Measurements from ENCODE around the gene GUCA2B.
A peak's percentile ranks its signal among the peaks of the same experiment; 100 is the strongest.

The GUCA2B gene

DNA sequence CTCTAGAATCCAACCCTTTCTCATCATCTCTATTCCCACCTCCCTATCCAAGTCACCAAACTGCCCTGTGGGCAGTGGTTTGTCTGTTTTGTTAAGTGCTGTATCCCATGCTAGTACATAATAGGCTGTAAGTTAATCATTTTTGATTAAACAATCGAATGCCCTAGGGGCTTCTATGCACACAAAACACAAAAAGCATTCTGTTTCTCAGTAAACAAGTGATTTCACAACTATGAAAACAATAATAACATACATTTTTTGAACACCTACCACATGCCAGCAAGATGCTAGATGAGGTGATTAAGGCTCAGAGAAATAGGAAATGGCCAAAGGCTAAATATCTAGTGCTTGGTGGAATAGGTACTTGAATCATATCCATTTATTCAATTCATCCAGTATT is 5.0 kb upstream of the GUCA2B start:
- Histone ChIP-seq H4K8ac (ENCODE audit: low read depth, low read length) (no peak overlapping the region), H2AK5ac (ENCODE audit: low read depth, low read length) (no peak overlapping the region), H3K4me2 (ENCODE audit: insufficient read depth, low read length, poor library complexity, severe bottlenecking) (no peak overlapping the region), H3K9ac (ENCODE audit: low read depth, low read length, poor library complexity) (no peak overlapping the region), H3K9me3 (replicated peaks in 1 of 2; ENCODE audit: control insufficient read depth in 2 of 2, insufficient read depth in 1 of 2, low read depth in 1 of 2, low read length in 2 of 2) (no peaks in the 10 kb centered on the region), H2BK5ac (ENCODE audit: low read length) (no peak overlapping the region), H2AFZ (ENCODE audit: low read length) (no peak overlapping the region), H3K4me3 (ENCODE audit: low read length in 2 of 2) (no peak overlapping the region), H3K79me1 (ENCODE audit: low read depth, low read length) (no peaks in the 10 kb centered on the region), H2BK120ac (ENCODE audit: low read depth, low read length) (no peak overlapping the region), H3K18ac (ENCODE audit: low read length) (no peak overlapping the region), H2BK15ac (ENCODE audit: low read length) (no peak overlapping the region), H3K27ac (replicated peaks; ENCODE audit: low read length) (no peak overlapping the region), H3K23ac (ENCODE audit: low read depth, low read length, poor library complexity) (no peak overlapping the region), H3K4me1 (ENCODE audit: control insufficient read depth in 2 of 2, insufficient read depth in 1 of 2, low read depth in 1 of 2, low read length in 2 of 2) (peaks cover 0 to 2% of the 10 kb centered on the region in 2 donors), H3K14ac (ENCODE audit: low read length) (no peak overlapping the region), H3K36me3 (replicated peaks in 1 of 2; ENCODE audit: control insufficient read depth in 2 of 2, insufficient read depth in 2 of 2, low read length in 2 of 2) (no peaks in the 10 kb centered on the region), H4K91ac (ENCODE audit: low read depth, low read length, poor library complexity) (no peak overlapping the region), H3K27me3 (ENCODE audit: control insufficient read depth in 3 of 3, insufficient read depth in 3 of 3, low read depth in 1 of 3, low read length in 3 of 3) (peaks cover 0 to 17% (median 0%) of the 10 kb centered on the region in 3 experiments), H3K4ac (ENCODE audit: low read length) (no peak overlapping the region), H2BK12ac (ENCODE audit: low read length) (no peak overlapping the region)
- no peak for DNase-seq (ENCODE audit: low spot score)
- no CpG with 5 or more reads among the region's 1 CpG for WGBS, 2 donors (ENCODE audit: extremely low coverage in 2 of 2, insufficient read length in 2 of 2, insufficient replicate concordance in 1 of 2)

GRCh38 chr1:42150651-42151050 is 2.6 kb upstream of the GUCA2B start:
- Histone ChIP-seq H3K4ac (ENCODE audit: low read length) (no peak overlapping the region), H4K8ac (ENCODE audit: low read depth, low read length) (no peak overlapping the region), H3K9me3 (replicated peaks in 1 of 2; ENCODE audit: control insufficient read depth in 2 of 2, insufficient read depth in 1 of 2, low read depth in 1 of 2, low read length in 2 of 2) (no peaks in the 10 kb centered on the region), H3K4me3 (ENCODE audit: low read length in 2 of 2) (peak overlapping the region in 1 of 2 donors; percentile 27), H2AFZ (ENCODE audit: low read length) (no peak overlapping the region), H3K27me3 (ENCODE audit: control insufficient read depth in 3 of 3, insufficient read depth in 3 of 3, low read depth in 1 of 3, low read length in 3 of 3) (peaks cover 0 to 15% (median 0%) of the 10 kb centered on the region in 3 experiments), H2AK5ac (ENCODE audit: low read depth, low read length) (no peak overlapping the region), H2BK15ac (ENCODE audit: low read length) (no peak overlapping the region), H3K27ac (replicated peaks; ENCODE audit: low read length) (no peak overlapping the region), H3K9ac (ENCODE audit: low read depth, low read length, poor library complexity) (no peak overlapping the region), H2BK120ac (ENCODE audit: low read depth, low read length) (no peak overlapping the region), H3K79me1 (ENCODE audit: low read depth, low read length) (no peaks in the 10 kb centered on the region), H3K4me1 (ENCODE audit: control insufficient read depth in 2 of 2, insufficient read depth in 1 of 2, low read depth in 1 of 2, low read length in 2 of 2) (no peaks in the 10 kb centered on the region), H3K4me2 (ENCODE audit: insufficient read depth, low read length, poor library complexity, severe bottlenecking) (no peak overlapping the region), H3K14ac (ENCODE audit: low read length) (no peak overlapping the region), H3K36me3 (replicated peaks in 1 of 2; ENCODE audit: control insufficient read depth in 2 of 2, insufficient read depth in 2 of 2, low read length in 2 of 2) (no peaks in the 10 kb centered on the region), H3K18ac (ENCODE audit: low read length) (no peak overlapping the region), H2BK5ac (ENCODE audit: low read length) (no peak overlapping the region), H2BK12ac (ENCODE audit: low read length) (no peak overlapping the region), H4K91ac (ENCODE audit: low read depth, low read length, poor library complexity) (no peak overlapping the region), H3K23ac (ENCODE audit: low read depth, low read length, poor library complexity) (no peak overlapping the region)
- DNase-seq (ENCODE audit: low spot score): no peak
- no CpG with 5 or more reads among the region's 5 CpGs for WGBS, 2 donors (ENCODE audit: extremely low coverage in 2 of 2, insufficient read length in 2 of 2, insufficient replicate concordance in 1 of 2)

DNA sequence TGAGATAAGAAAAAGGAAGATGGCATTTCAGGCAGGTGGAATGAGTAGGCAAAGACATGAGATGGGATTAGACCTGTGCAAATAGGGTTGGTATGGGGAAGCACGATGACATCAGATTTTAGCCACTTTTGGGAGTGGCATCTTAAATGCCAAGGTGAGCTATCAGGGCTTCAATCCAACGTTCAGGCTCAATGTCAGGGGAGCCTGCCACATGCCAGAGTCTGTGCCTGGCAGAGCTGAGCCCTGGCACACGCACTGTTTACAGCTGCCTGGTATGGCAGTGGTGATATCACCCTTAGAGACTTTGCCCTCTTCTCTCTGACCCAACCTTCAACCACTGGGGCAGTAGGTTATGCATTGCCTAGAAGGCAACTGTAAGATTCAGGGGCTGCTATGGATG is 1.1 kb upstream of the GUCA2B start:
- WGBS, 2 donors (ENCODE audit: extremely low coverage in 2 of 2, insufficient read length in 2 of 2, insufficient replicate concordance in 1 of 2): no CpG with 5 or more reads among the region's 3 CpGs
- H3K14ac ChIP-seq (ENCODE audit: low read length): no peak overlapping the region
- no peak overlapping the region for H2BK5ac ChIP-seq (ENCODE audit: low read length)

GRCh38 chr1:42153624-42154023 is 414 bp downstream of the GUCA2B start:
- Histone ChIP-seq H3K4me3 (ENCODE audit: low read length in 2 of 2) (no peak overlapping the region), H3K4ac (ENCODE audit: low read length) (no peak overlapping the region), H4K8ac (ENCODE audit: low read depth, low read length) (no peak overlapping the region), H2AFZ (ENCODE audit: low read length) (no peak overlapping the region), H3K18ac (ENCODE audit: low read length) (peak overlapping the region; percentile 65), H2BK12ac (ENCODE audit: low read length) (no peak overlapping the region), H3K79me1 (ENCODE audit: low read depth, low read length) (peaks cover 2% of the 10 kb centered on the region), H2BK120ac (ENCODE audit: low read depth, low read length) (no peak overlapping the region), H3K9ac (ENCODE audit: low read depth, low read length, poor library complexity) (no peak overlapping the region), H3K27ac (replicated peaks; ENCODE audit: low read length) (no peak overlapping the region), H3K23ac (ENCODE audit: low read depth, low read length, poor library complexity) (peak overlapping the region; percentile 17), H4K91ac (ENCODE audit: low read depth, low read length, poor library complexity) (no peak overlapping the region), H3K4me2 (ENCODE audit: insufficient read depth, low read length, poor library complexity, severe bottlenecking) (no peak overlapping the region), H2AK5ac (ENCODE audit: low read depth, low read length) (no peak overlapping the region), H3K14ac (ENCODE audit: low read length) (no peak overlapping the region), H2BK15ac (ENCODE audit: low read length) (no peak overlapping the region), H3K27me3 (ENCODE audit: control insufficient read depth in 3 of 3, insufficient read depth in 3 of 3, low read depth in 1 of 3, low read length in 3 of 3) (peaks cover 0 to 9% (median 0%) of the 10 kb centered on the region in 3 experiments), H2BK5ac (ENCODE audit: low read length) (peak overlapping the region; percentile 6), H3K9me3 (replicated peaks in 1 of 2; ENCODE audit: control insufficient read depth in 2 of 2, insufficient read depth in 1 of 2, low read depth in 1 of 2, low read length in 2 of 2) (peaks cover 0 to 2% of the 10 kb centered on the region in 2 donors), H3K36me3 (replicated peaks in 1 of 2; ENCODE audit: control insufficient read depth in 2 of 2, insufficient read depth in 2 of 2, low read length in 2 of 2) (no peaks in the 10 kb centered on the region), H3K4me1 (ENCODE audit: control insufficient read depth in 2 of 2, insufficient read depth in 1 of 2, low read depth in 1 of 2, low read length in 2 of 2) (no peaks in the 10 kb centered on the region)
- no peak for DNase-seq (ENCODE audit: low spot score)
- no CpG with 5 or more reads among the region's 6 CpGs for WGBS, 2 donors (ENCODE audit: extremely low coverage in 2 of 2, insufficient read length in 2 of 2, insufficient replicate concordance in 1 of 2)

More for the DNA sequence above, 1.1 kb upstream of the GUCA2B start:
- no peak overlapping the region for H2AK5ac ChIP-seq (ENCODE audit: low read depth, low read length)
- no peak overlapping the region for H2AFZ ChIP-seq (ENCODE audit: low read length)
- peaks cover 0 to 15% (median 0%) of the 10 kb centered on the region in 3 experiments for H3K27me3 ChIP-seq (ENCODE audit: control insufficient read depth in 3 of 3, insufficient read depth in 3 of 3, low read depth in 1 of 3, low read length in 3 of 3)
- DNase-seq (ENCODE audit: low spot score): no peak
- no peak overlapping the region for H2BK15ac ChIP-seq (ENCODE audit: low read length)
- no peaks in the 10 kb centered on the region for H3K9me3 ChIP-seq (replicated peaks in 1 of 2; ENCODE audit: control insufficient read depth in 2 of 2, insufficient read depth in 1 of 2, low read depth in 1 of 2, low read length in 2 of 2)
- H3K4me3 ChIP-seq (ENCODE audit: low read length in 2 of 2): no peak overlapping the region
- H4K8ac ChIP-seq (ENCODE audit: low read depth, low read length): no peak overlapping the region
- no peak overlapping the region for H3K4me2 ChIP-seq (ENCODE audit: insufficient read depth, low read length, poor library complexity, severe bottlenecking)
- H3K23ac ChIP-seq (ENCODE audit: low read depth, low read length, poor library complexity): no peak overlapping the region
- no peak overlapping the region for H4K91ac ChIP-seq (ENCODE audit: low read depth, low read length, poor library complexity)
- H3K4ac ChIP-seq (ENCODE audit: low read length): no peak overlapping the region
- no peak overlapping the region for H3K18ac ChIP-seq (ENCODE audit: low read length)
- no peaks in the 10 kb centered on the region for H3K36me3 ChIP-seq (replicated peaks in 1 of 2; ENCODE audit: control insufficient read depth in 2 of 2, insufficient read depth in 2 of 2, low read length in 2 of 2)
- no peak overlapping the region for H2BK12ac ChIP-seq (ENCODE audit: low read length)
- no peaks in the 10 kb centered on the region for H3K4me1 ChIP-seq (ENCODE audit: control insufficient read depth in 2 of 2, insufficient read depth in 1 of 2, low read depth in 1 of 2, low read length in 2 of 2)
- no peak overlapping the region for H2BK120ac ChIP-seq (ENCODE audit: low read depth, low read length)
- no peak overlapping the region for H3K9ac ChIP-seq (ENCODE audit: low read depth, low read length, poor library complexity)
- no peaks in the 10 kb centered on the region for H3K79me1 ChIP-seq (ENCODE audit: low read depth, low read length)
- no peak overlapping the region for H3K27ac ChIP-seq (replicated peaks; ENCODE audit: low read length)

Data from neuronal stem cell (in vitro differentiated cells).